ENCODE data around the gene SLC66A2.

GRCh38 chr18:79983793-79984192, 32.3 kb upstream of the SLC66A2 start:
- no peak for TF ChIP-seq CTCF (IDR thresholded peaks at IDR 0.05; ENCODE audit: low read length)
- no peak for TF ChIP-seq EZH2 (optimal IDR thresholded peaks at IDR 0.05; ENCODE audit: low read depth, low read length)
- TF ChIP-seq EZH2phosphoT487 (IDR thresholded peaks at IDR 0.05; ENCODE audit: low read length), result no peak

All from MM.1S (cell line).